Activated CD8-positive, alpha-beta memory T cell treated with anti-CD3 and anti-CD28 coated beads for 36 hours (primary cell): Measurements from ENCODE around the gene RXFP3. TPM values are rescaled to one million over a fixed set of nuclear protein-coding genes. Genes with fewer than 3 reads are reported as not detected.
"Not testable (repeated sequence)": the region's sequence is repeated elsewhere in the genome, so short reads cannot be mapped to it uniquely, and the experiment has no call there.

ENCODE experiments used
- CTCF ChIA-PET: fragments of 350-600 bp; sonication (Branson Sonifier 250); formaldehyde crosslinking; loops from one replicate; lab custom pipeline; 2021; ENCODE audit warnings: antibody characterized with exemption; lab: Charles Lee
- POLR2A ChIA-PET: fragments of 350-600 bp; sonication (Branson Sonifier 250); formaldehyde crosslinking; loops from one replicate; lab custom pipeline; 2021; ENCODE audit warnings: antibody characterized with exemption; lab: Charles Lee
- total RNA-seq, 2 experiments: library from RNA; stranded (reverse); gene quantifications; one replicate each; pipeline ENCODE4 v1.2.3, GENCODE V29; 2021

The RXFP3 gene
- total RNA-seq, 2 experiments from 2014 or later: not detected

GRCh38 chr5:33933723-33934169, 2.4 kb upstream of the RXFP3 start:
- CTCF ChIA-PET: interaction anchor here (1.3 kb wide), 2 partner anchors 15 to 82 kb away, joined by 3 read pairs; no protein-coding TSS in a partner anchor
- POLR2A ChIA-PET: no interaction called here

GRCh38 chr5:33934176-33934575, 2.0 kb upstream of the RXFP3 start:
- CTCF ChIA-PET: interaction anchor here (0.8 to 1.3 kb wide), 3 partner anchors 15 to 117 kb away, joined by 3 read pairs; no protein-coding TSS in a partner anchor
- POLR2A ChIA-PET: no interaction called here

- CTCF ChIA-PET: interaction anchor here (1.0 to 1.4 kb wide), 4 partner anchors 9 to 500 kb away, joined by 4 read pairs; partner anchors contain the start of gene ADAMTS12
- POLR2A ChIA-PET: no interaction called here
These were observed 194 bp upstream of the RXFP3 start for GRCh38 chr5:33936004-33936380.

- ChIA-PET POLR2A (no interaction called here), CTCF (no interaction called here)
These were observed 976 bp downstream of the RXFP3 start for GRCh38 chr5:33937017-33937706.

GRCh38 chr5:33937707-33938506, 1.7 kb downstream of the RXFP3 start:
- CTCF ChIA-PET: no interaction called here
- POLR2A ChIA-PET: no interaction called here

GRCh38 chr5:33938507-33938796, 2.3 kb downstream of the RXFP3 start:
- CTCF ChIA-PET: no interaction called here
- POLR2A ChIA-PET: no interaction called here

GRCh38 chr5:33938881-33939280, 2.7 kb downstream of the RXFP3 start:
- CTCF ChIA-PET: no interaction called here

GRCh38 chr5:33939556-33940262, 3.5 kb downstream of the RXFP3 start:
- ChIA-PET POLR2A (no interaction called here), CTCF (no interaction called here)

More at GRCh38 chr5:33938881-33939280, 2.7 kb downstream of the RXFP3 start:
- POLR2A ChIA-PET: no interaction called here

- ChIA-PET POLR2A (no interaction called here), CTCF (no interaction called here)
These were observed 4.9 kb downstream of the RXFP3 start for GRCh38 chr5:33941090-33941489.

- ChIA-PET POLR2A (no interaction called here), CTCF (interaction anchor here (0.7 to 1.1 kb wide), 3 partner anchors 9 to 927 kb away, joined by 3 to 4 read pairs (median 4); no protein-coding TSS in a partner anchor)
These were observed 8.5 kb downstream of the RXFP3 start for GRCh38 chr5:33944543-33945132.

GRCh38 chr5:33952175-33952574, 16.0 kb downstream of the RXFP3 start:
- POLR2A ChIA-PET, CTCF ChIA-PET: not testable (repeated sequence)

- ChIA-PET CTCF (no interaction called here), POLR2A (no interaction called here)
These were observed 21.5 kb downstream of the RXFP3 start for GRCh38 chr5:33957577-33958150.

- POLR2A ChIA-PET: no interaction called here
These were observed 22.0 kb downstream of the RXFP3 start for GRCh38 chr5:33958176-33958575.

GRCh38 chr5:33964132-33964700, 28.0 kb downstream of the RXFP3 start:
- ChIA-PET POLR2A (no interaction called here), CTCF (no interaction called here)

More at GRCh38 chr5:33958176-33958575, 22.0 kb downstream of the RXFP3 start:
- CTCF ChIA-PET: no interaction called here

GRCh38 chr5:33966805-33967204, 30.6 kb downstream of the RXFP3 start:
- CTCF ChIA-PET: interaction anchor here (1.1 kb wide), 1 partner anchor 30 kb away, joined by 3 read pairs; no protein-coding TSS in a partner anchor
- POLR2A ChIA-PET: no interaction called here

GRCh38 chr5:33968211-33969005, 32.2 kb downstream of the RXFP3 start:
- ChIA-PET CTCF (interaction anchor here (2.0 kb wide), 1 partner anchor 379 kb away, joined by 8 read pairs; no protein-coding TSS in a partner anchor), POLR2A (interaction anchor here (0.7 kb wide), 1 partner anchor 69 kb away, joined by 3 read pairs; no protein-coding TSS in a partner anchor)

GRCh38 chr5:33969572-33970452, 33.6 kb downstream of the RXFP3 start:
- POLR2A ChIA-PET: interaction anchor here (0.6 kb wide), 1 partner anchor 124 kb away, joined by 3 read pairs; no protein-coding TSS in a partner anchor

More at GRCh38 chr5:33969572-33970452, 33.6 kb downstream of the RXFP3 start:
- CTCF ChIA-PET: interaction anchor here (1.3 to 2.0 kb wide), 2 partner anchors 381 to 527 kb away, joined by 3 to 8 read pairs; no protein-coding TSS in a partner anchor
